Head of caudate nucleus (tissue), 42 donors: ENCODE results near the gene NDUFV3.
"Not testable (repeated sequence)": the region's sequence is repeated elsewhere in the genome, so short reads cannot be mapped to it uniquely, and the experiment has no call there.

Experiments used
- DNase-seq, 42 donors: peaks; one replicate each; pipeline versions ENCODE4 v3.0.0 to v3.0.0-alpha.2; 2020 to 2021; ENCODE audit warnings: mixed read lengths in 7 of 42
- intact Hi-C: fragments of 100-400 bp; cut with DNase I; formaldehyde crosslinking; loops from one replicate; pipeline ENCODE4 v1.15.0; 2022

NDUFV3 gene

GRCh38 chr21:42892931-42893755 lies at the start of gene NDUFV3:
TSS of gene NDUFV3 (plus strand) at chr21:42893309. CDS start at chr21:42893334, 25 bp downstream.
- DNase-seq, result peak; percentile 99 to 100 (median 100)
- intact Hi-C loops, result loop anchor here (1.0 kb wide), 1 partner anchor 14 kb away; the partner anchor contains the start of gene WDR4

GRCh38 chr21:42844411-42845113 lies 48.5 kb upstream of the NDUFV3 start:
- DNase-seq, result peak in 36 of 42 donors; percentile 12 to 78 (median 48)
- intact Hi-C loops, result no loop called here

- intact Hi-C loops, result no loop called here
- DNase-seq, result peak in 36 of 42 donors; percentile 24 to 76 (median 50)
Observed at GRCh38 chr21:42845296-42845965, 47.7 kb upstream of the NDUFV3 start.

- intact Hi-C loops, result no loop called here
Observed at GRCh38 chr21:42846221-42846620, 46.9 kb upstream of the NDUFV3 start.

GRCh38 chr21:42847051-42847707 lies 45.9 kb upstream of the NDUFV3 start:
- peak in 8 of 42 donors; percentile 6 to 26 (median 16) for DNase-seq
- intact Hi-C loops, result no loop called here

More at GRCh38 chr21:42846221-42846620, 46.9 kb upstream of the NDUFV3 start:
- DNase-seq, result peak in 10 of 42 donors; percentile 3 to 26 (median 10)

- intact Hi-C loops, result no loop called here
- DNase-seq, result peak in 2 of 42 donors; percentile 1 to 17
Observed at GRCh38 chr21:42847726-42848125, 45.4 kb upstream of the NDUFV3 start.

GRCh38 chr21:42848144-42848931 lies 44.8 kb upstream of the NDUFV3 start:
- DNase-seq, intact Hi-C loops: not testable (repeated sequence)

- peak in 1 of 42 donors; percentile 19 for DNase-seq
- intact Hi-C loops, result no loop called here
Observed at GRCh38 chr21:42848932-42849758, 44.0 kb upstream of the NDUFV3 start.

- intact Hi-C loops, result no loop called here
Observed at GRCh38 chr21:42849759-42850412, 43.2 kb upstream of the NDUFV3 start.

GRCh38 chr21:42850463-42850862 lies 42.6 kb upstream of the NDUFV3 start:
- intact Hi-C loops, result no loop called here
- DNase-seq, result no peak

More at GRCh38 chr21:42849759-42850412, 43.2 kb upstream of the NDUFV3 start:
- DNase-seq, result peak in 1 of 42 donors; percentile 18

- intact Hi-C loops, result no loop called here
- DNase-seq, result no peak
Observed at GRCh38 chr21:42850866-42851391, 42.2 kb upstream of the NDUFV3 start.

GRCh38 chr21:42851812-42852665 lies 41.1 kb upstream of the NDUFV3 start:
- DNase-seq, result no peak
- intact Hi-C loops, result no loop called here

GRCh38 chr21:42852925-42853570 lies 40.1 kb upstream of the NDUFV3 start:
- DNase-seq, result no peak
- intact Hi-C loops, result no loop called here

- intact Hi-C loops, result no loop called here
- no peak for DNase-seq
Observed at GRCh38 chr21:42853621-42854020, 39.5 kb upstream of the NDUFV3 start.
